Measurements from ENCODE around the gene EPGN. TPM values are rescaled to one million over a fixed set of nuclear protein-coding genes. Genes with fewer than 3 reads are reported as not detected.

Gene EPGN
- total RNA-seq, 2 donors from 2014 or later = 3.3 to 8.5 TPM

DNA sequence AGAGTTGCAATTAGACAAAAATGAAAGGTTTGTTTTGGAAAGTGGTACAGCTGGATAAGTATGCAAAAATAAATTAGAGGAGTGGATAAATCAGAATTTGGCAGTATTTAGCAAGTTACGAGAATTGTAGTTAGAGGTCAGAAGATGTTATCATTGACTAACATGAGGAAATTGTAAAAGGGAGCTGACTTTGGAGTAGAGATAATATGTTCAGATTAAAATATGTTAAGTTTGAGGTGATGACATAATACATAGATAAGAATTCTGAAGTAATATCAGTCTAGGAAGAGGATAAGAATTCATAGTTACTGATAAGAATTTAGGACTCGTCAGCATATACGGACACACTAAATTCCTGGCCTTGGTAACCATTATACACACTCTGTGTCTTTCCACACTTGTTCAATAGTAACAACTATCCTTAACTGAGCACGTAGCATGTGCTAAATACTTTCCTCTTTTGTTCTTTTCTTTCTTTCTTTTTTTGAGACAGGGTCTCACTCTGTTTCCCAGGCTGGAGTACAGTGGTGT is 4.1 kb upstream of the EPGN start:
- no peak for DNase-seq
- intact Hi-C loops (cut with DNase I) = no loop called here

DNA sequence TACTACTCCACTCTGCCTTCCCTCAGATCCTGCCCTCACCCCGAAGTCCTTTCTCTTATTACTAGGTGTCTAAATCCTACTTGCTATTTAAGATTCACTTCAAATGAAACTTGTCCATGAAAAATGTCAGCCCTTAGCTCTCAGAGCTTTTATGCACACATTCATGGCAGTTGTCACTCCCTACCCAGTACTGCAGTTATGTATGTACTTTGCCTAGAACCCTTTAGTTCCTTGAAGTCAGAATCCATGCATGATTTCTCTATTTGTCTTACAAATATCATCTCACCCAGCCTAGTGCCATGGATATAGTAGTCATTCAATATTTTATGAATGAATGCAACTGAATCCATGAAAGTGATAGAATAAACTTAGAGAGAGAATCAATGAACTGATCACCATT is 3.3 kb upstream of the EPGN start:
- no peak for DNase-seq
- ATAC-seq = no peak
- intact Hi-C loops (cut with DNase I) = loop anchor here in 1 of 2 donors (5.0 kb wide), 1 partner anchor 78 kb away; no protein-coding TSS in a partner anchor

More for the DNA sequence above, 4.1 kb upstream of the EPGN start:
- ATAC-seq = peak in 1 of 2 donors; percentile 78

DNA sequence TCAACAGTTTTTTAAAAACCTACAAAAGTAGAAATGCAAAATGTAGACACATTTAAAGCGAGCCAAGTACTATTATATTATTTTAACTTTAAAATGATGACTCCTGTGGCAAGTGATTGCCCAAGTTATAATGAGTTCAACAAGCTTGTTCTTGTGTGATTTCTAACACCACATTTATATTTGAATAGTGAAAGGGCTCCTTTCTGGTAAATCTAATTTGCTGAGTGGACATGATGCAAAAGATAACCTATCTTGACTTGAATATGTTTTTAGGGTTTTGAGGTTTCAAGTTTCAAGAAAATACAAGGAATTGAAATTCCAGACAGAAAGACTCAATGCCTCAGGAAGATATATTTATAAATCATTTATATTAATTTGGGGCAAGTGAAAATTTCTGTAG is 1.1 kb upstream of the EPGN start:
- DNase-seq (no peak), ATAC-seq (no peak)
- intact Hi-C loops (cut with DNase I) = loop anchor here in 1 of 2 donors (5.0 kb wide), 1 partner anchor 80 kb away; no protein-coding TSS in a partner anchor

DNA sequence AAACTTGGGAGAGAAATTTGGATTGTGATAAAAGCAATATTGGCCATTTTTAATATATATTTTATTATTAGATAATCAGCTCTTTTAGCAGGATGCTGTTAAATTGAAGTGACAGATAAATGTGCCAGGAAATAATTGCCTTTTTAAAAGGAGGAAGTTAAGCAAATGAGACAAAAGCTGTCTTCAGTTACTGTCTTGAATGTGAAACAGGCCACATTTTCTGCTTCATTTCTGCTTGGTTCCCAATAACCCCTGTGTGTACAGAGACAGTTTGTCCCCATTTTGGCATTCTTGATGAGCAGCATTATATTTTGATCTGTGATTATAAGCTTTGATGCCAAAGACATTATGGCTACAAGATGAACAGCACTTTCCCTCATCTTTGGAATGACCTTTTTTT is 953 bp downstream of the EPGN start:
- ATAC-seq (no peak), DNase-seq (no peak)
- intact Hi-C loops (cut with DNase I) = loop anchor here in 1 of 2 donors (5.0 kb wide), 1 partner anchor 82 kb away; no protein-coding TSS in a partner anchor

DNA sequence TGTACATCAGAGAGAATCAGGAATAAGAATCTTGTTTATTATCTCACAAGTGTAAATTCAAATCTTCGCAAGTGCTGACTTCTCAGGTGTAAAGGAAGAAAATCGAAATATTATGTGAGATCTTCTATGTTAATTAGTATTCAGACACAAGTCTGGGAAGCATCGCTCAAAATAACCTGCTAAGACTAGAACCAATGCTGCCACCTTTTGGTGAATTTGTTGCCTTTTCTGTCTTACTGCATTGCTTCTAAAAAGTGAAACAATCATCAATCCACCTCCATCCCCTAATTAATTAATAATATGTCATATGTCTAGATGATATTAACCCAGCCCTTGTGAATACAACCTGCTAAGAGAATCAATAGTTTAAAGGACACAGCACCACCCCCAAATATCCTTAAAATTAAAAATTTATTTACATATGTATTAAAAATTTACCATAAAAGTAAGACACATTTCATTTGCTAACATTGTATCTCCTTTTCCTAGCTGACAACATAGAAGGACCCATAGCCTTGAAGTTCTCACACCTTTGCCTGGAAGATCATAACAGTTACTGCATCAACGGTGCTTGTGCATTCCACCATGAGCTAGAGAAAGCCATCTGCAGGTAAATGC is 3.5 kb downstream of the EPGN start:
- intact Hi-C loops (cut with DNase I) = loop anchor here (5.0 kb wide), 2 partner anchors 85 to 120 kb away; no protein-coding TSS in a partner anchor
- DNase-seq (no peak), ATAC-seq (peak in 1 of 2 donors; percentile 53)

DNA sequence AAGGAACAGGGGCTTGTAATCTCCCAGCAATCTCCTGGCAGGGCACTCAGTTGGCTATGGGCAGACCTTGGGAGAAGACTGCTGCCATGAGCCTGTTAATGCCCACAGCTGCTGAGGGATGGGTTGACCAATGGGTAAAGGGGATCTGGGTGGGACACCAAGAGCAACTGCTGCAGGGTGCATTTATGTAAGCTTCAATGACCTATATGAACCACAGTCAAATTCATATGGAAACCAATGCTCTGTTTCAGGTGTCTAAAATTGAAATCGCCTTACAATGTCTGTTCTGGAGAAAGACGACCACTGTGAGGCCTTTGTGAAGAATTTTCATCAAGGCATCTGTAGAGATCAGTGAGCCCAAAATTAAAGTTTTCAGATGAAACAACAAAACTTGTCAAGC is 6.1 kb downstream of the EPGN start:
- ATAC-seq (no peak), DNase-seq (no peak)
- intact Hi-C loops (cut with DNase I) = loop anchor here (5.0 kb wide), 2 partner anchors 87 to 122 kb away; no protein-coding TSS in a partner anchor

DNA sequence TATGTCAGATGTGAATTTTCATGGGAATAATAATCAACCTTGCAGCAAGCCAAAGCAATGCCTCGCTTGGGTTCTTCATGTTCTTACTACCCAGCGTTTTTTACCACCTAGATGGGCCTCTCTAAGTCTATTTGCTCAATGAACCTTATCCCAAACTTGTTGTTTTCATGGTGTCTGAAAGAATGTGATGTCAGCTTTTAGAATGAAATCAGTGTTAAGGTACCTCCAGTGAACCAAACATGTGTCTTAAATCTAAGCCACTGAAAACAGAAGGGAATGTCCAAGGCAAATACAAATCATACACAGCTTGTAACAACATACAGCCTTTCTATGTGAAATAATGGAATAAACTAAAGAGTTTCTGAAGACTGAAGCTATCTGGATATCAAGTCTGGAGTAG is 6.7 kb downstream of the EPGN start:
- ATAC-seq = no peak
- DNase-seq = no peak
- intact Hi-C loops (cut with DNase I) = loop anchor here (5.0 kb wide), 2 partner anchors 88 to 123 kb away; no protein-coding TSS in a partner anchor

DNA sequence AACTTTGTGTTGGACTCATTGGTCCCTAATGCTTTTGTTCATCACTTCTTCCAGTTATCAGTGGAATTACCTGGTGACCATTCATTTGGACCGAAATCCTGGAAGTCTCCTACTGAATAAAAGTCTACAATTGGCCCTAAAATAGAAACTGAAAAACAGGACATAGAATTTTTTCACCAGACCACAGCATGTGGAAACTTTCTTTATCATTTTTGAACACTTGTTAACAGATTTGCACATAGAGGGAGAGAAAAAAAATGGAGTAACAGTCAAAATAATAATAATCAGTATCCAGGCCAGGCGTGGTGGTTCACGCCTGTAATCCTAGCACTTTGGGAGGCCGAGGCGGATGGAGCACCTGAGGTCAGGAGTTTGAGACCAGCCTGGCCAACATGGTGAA is 7.1 kb downstream of the EPGN start:
- intact Hi-C loops (cut with DNase I) = no loop called here
- DNase-seq = no peak
- ATAC-seq = no peak

DNA sequence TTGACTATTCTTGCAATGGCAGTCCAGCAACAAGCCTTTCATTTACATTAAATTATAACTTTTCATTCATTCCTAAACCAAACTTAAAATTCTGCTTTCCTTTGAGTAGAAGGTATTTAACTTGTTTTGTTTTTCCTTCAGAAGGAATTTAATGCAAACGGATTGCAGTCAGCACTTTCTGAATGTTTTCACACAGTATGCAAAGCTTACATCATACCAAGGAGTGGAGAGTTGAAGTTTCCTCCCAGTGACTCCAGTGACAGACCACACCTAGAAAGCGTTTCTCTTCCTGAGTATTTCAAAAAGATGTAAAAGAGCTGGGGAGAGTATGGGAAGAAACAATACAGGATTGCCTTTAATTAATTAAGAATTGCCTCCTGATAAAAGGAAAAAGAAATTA is 8.1 kb downstream of the EPGN start:
- intact Hi-C loops (cut with DNase I) = no loop called here
- DNase-seq = no peak
- no peak for ATAC-seq

DNA sequence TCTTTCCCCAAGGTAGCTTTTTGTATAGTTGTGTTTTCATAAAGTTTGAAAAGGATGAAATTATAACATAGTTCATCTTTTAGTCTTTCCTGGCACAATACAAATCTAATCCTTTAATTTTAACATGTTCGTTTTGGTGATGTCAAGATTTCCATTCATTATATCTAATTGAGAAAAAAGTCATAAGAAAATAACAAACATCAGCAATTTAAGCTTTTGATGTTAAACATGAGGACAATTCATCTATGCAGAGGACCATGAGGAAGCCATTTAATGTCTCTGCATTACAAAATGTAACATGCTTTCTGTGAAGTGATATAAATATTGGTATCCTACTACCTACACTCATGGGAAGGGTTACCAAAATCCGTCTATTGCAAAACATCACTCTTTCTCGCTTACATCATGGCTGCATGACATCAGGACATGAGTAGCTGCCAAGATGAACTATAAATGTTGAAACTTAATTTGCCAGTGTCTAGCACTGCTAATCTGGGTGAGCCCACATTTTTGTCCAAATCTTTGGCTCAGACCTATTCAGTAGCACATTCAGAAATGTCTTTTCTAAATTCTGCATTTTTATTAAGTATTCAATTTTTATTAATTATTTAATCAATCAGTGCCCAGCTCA is 9.5 kb downstream of the EPGN start:
- DNase-seq (peak; percentile 27), ATAC-seq (peak; percentile 44 to 48)
- intact Hi-C loops (cut with DNase I) = no loop called here

DNA sequence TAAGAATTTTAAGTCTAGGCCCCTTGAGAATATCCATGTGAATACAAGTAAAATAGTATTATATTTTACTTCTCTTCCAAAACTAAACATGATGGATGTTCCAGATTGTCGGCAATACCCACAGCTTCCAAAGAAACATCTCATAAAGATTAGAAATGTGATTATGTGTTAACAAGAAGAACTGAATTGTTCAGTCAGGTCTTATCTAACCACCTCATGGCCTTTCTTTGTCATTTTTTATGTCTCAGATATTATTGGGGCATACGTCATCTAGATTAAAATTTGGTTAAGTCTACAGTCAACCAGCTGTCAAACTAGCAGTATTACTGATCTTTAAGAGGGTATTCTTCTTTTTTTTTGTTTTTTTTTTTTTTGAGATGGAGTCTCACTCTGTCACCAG is 10.0 kb downstream of the EPGN start:
- intact Hi-C loops (cut with DNase I) = no loop called here
- ATAC-seq (no peak), DNase-seq (no peak)

DNA sequence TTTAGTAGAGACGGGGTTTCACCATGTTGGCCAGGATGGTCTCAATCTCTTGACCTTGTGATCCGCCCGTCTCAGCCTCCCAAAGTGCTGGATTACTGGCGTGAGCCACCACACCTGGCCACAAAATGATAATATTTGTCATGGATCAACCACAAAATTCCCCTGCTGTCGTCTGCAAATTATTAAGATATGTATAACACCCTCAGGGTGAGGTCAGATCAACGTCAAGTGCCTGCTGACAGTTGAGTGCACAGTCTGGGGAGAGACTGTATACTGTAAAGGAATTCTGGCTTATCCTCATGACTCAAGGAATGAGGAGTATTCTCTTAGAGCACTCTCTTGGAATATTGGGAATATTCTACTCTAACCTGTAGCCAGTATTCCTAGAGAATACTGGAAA is 11.2 kb downstream of the EPGN start:
- intact Hi-C loops (cut with DNase I) = no loop called here
- ATAC-seq = peak in 1 of 2 donors; percentile 45
- no peak for DNase-seq

DNA sequence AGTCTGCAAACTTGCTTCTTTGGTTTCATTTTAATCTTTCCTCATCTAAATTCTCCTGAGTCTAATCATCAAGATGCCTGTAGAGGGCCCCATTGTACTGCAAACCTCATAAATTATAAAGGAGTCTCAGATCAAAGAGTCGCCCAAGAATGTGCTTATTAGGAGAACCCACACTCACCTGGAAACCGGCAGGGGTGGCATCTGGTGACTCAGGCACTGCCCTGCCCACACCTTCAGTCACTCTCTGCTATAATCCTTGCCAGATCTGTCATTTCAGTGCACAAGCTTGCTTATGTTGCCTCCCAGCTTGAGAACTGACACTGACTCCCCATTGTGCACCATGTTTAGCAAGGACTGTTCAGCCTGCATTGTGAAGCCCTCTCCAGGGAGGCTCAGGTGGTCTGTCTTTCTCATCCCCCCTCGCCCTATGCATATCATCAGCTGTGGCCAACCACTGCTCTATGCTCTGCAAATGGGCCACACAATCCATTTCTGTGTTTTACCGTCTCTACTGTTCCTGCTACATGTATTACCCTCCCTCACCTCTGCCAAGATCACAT is 12.4 kb downstream of the EPGN start:
- intact Hi-C loops (cut with DNase I) = loop anchor here in 1 of 2 donors (2.0 to 5.0 kb wide), 2 partner anchors 302 to 354 kb away; no protein-coding TSS in a partner anchor
- DNase-seq = no peak
- ATAC-seq = peak; percentile 41 to 45

DNA sequence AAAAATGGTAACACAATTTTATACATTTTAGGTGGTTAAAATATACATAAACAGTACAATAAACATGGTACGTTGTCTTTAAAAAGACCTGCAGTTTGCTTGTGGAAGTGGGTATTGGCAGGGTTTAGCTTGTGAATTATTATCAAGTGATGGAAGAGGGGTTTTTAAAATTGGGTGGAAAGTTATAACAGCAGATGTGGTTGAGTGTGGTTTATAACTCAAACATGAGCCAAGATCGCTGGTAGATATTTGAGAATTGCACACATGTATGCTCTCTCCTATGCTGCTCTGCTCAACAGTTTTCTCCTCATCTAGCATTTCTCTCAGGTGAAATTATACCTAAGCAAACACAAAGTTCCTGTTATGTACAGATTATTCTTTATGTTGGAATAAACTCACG is 14.0 kb downstream of the EPGN start:
- intact Hi-C loops (cut with DNase I) = loop anchor here in 1 of 2 donors (5.0 kb wide), 1 partner anchor 300 kb away; no protein-coding TSS in a partner anchor

DNA sequence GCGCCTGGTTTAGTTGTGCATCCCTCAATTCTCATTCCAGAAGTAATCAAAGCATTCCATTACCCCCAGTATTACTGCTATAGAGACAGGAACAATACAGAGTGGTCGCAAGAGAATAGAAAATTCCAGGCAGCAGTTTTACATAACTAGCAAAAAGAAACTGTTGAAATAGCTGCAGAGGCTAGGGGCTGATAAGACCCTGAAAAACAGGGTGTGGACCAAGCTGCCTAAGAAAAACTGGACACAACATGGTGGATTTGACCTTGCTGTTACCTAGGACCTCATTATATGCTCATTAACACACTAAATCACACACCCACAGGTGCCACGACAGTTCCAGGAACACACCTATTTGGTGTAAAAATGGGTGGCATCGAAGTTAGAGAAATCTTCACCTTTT is 15.4 kb downstream of the EPGN start:
- intact Hi-C loops (cut with DNase I) = loop anchor here in 1 of 2 donors (5.0 kb wide), 1 partner anchor 299 kb away; no protein-coding TSS in a partner anchor
- ATAC-seq = no peak
- DNase-seq = no peak

More for the DNA sequence above, 14.0 kb downstream of the EPGN start:
- no peak for ATAC-seq
- DNase-seq = no peak

DNA sequence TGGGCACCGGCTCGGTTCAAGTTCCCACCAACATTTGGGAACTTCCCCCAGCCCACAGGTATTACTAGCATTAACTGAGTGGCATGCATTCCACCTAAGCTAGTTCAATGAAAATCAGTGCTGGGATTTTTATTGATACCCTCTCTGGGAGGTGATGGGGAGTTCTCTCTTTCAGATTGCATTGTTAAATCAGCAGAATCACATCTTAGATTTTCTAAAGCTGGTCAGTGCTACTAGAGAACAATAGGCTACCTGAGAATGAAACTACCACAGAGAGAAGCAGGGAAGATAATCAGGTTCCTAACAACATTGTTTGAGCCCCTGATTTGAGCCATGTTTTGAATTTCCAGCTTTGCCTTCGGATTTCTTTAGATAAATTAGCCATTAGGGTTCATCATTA is 16.0 kb downstream of the EPGN start:
- intact Hi-C loops (cut with DNase I) = loop anchor here in 1 of 2 donors (5.0 kb wide), 1 partner anchor 298 kb away; no protein-coding TSS in a partner anchor
- no peak for ATAC-seq
- DNase-seq = no peak

DNA sequence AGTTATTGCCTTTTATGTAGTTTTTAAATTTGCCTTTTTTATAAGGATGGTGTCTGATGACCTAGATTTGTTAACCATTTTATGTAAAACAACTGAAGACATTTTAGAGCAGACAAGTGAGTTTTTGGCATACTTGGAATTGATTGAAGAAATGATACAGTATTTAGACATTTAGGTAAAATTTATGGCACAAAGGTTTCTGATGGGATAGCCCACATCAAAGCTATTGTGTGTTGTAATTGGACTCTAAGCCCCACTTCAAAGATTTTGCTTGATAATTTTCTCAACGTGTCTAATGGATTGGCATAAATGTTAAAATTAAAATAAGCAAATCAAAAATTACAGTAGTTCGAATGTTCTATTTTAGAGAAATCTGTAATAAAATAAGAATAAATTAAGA is 17.6 kb downstream of the EPGN start:
- intact Hi-C loops (cut with DNase I) = no loop called here
- no peak for ATAC-seq

DNA sequence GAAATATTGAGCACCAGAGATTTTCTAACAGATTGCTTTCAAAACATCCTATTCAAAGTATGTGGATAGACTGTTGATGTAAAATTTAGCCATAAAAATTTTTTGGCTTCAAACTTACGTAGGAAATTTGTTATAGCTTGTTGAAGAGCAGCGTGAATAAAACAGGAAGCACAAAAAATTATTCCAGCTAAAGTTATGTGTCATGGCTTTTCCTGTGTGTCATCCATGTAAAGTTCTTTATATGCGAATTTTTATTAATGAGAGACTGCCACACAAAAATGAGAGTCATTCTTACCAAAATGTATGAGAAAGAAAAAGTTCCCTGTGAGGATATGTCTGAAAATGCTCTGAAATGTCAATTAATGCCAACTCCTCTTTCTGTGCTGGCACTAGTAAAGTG is 19.5 kb downstream of the EPGN start:
- ATAC-seq = no peak
- no peak for DNase-seq
- intact Hi-C loops (cut with DNase I) = no loop called here

More for the DNA sequence above, 17.6 kb downstream of the EPGN start:
- DNase-seq = no peak

DNA sequence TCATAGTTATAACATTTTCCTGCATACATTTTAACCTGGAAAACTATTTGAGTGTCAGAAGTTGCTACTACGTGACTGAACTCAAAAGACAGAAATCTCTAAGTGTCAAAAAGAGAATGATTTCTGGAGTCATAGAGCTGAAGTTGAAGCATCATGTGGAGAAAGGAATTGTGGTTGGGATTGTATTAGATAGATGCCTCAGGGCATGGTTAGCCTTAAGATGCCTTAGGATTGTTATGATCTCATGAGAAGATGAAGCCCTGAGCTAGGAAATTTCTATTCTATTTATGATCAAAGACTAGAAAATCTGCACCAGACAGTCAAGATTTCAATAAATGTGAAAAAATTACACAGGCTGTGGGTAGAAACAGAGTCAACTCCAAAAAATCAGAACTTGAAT is 20.2 kb downstream of the EPGN start:
- ATAC-seq (no peak), DNase-seq (no peak)
- intact Hi-C loops (cut with DNase I) = no loop called here

DNA sequence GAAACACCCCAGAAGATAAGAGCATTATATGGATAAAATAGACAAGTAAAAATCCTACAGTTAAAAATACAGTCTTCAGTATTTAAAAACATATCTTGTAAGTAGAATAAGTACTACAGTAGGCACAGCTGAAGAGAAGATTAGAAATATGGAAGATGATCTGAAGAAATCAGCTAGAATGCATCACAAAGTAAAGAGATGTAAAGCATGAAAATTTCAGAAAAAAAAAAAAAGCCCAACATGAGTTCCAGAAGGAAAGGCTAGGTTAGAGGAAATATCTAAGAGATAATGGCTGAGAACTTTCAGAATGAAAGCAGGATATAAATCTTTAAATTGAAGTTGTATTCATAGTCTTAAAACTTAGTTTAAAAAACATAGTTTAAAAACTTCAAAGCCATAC is 21.0 kb downstream of the EPGN start:
- no peak for DNase-seq
- intact Hi-C loops (cut with DNase I) = no loop called here
- ATAC-seq = no peak
